ENCODE data around the gene SMIM17.
A peak's percentile ranks its signal among the peaks of the same experiment; 100 is the strongest.

SMIM17 gene

DNA sequence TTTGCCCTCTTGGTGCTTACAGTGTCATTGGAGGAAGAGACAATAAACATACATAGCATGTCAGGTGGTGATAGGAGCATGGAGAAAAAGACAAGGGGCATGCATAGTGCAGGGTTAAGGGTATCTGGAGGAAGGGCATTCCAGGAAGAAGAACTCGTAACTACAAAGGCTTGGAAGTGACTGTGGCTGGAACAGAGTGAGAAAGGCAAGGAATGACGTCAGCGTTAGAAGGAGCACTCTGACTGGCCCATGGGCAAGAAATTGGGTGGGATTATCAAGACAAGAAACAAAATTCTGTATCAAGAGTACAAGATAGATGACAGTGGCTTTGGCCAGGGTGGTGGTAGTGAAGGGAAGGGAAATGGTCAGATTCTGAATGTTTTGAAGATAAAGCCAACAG, 11.2 kb downstream of the SMIM17 start:
- no peak overlapping the region for H3K4me3 ChIP-seq (ENCODE audit: low read length in 2 of 2)
- H3K27ac ChIP-seq (ENCODE audit: low read length): no peak overlapping the region
- no peaks in the 10 kb centered on the region for H3K4me1 ChIP-seq (ENCODE audit: control insufficient read depth, insufficient read depth, low read length)
- H3K9me3 ChIP-seq (ENCODE audit: control insufficient read depth in 2 of 2, low read length in 2 of 2): no peaks in the 10 kb centered on the region
- H3K36me3 ChIP-seq (ENCODE audit: control insufficient read depth in 2 of 2, insufficient read depth in 2 of 2, low read length in 2 of 2): no peaks in the 10 kb centered on the region
- H3K9ac ChIP-seq (ENCODE audit: low read length in 2 of 2): no peak overlapping the region
- H3K27me3 ChIP-seq (ENCODE audit: control insufficient read depth in 1 of 2, insufficient read depth in 2 of 2, low read length in 2 of 2): no peaks in the 10 kb centered on the region

DNA sequence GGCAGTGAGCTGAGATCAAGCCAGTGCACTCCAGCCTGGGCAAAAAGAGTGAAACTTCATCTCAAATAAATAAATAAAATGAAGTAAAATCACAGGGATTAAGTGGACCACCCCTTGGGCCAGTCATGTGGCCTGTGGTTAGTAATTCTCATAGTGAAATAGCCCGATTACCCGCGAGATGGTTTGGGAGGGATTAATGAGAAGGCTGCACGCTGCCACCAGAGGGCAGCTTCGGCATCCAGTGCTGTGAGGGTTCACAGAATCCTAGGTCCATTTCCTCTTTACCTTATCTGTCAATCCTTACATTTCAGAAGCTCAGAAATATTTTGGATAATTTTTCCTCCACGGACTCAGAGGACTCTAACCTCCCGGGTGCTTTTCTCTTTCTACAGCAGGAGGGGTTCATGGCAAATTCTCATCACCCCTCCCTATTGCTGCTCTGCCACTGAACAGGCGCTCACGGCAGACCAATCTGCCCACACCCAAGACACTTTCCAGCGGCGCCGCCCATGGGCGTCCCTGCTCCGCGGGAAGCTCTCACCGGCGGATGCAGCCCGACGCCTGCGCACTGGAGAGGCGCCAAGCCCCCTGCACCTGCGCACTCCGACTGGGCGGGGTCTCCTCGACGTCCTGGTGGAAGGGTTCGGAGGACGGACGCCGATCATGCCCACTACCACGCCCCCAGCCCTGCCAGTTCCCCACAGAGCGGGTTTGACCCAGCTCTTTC, 17.6 kb downstream of the SMIM17 start:
- peak overlapping the region in 1 of 2 donors; percentile 36 for H3K9ac ChIP-seq (ENCODE audit: low read length in 2 of 2)
- no peaks in the 10 kb centered on the region for H3K27me3 ChIP-seq (ENCODE audit: control insufficient read depth in 1 of 2, insufficient read depth in 2 of 2, low read length in 2 of 2)
- peak overlapping the region; percentile 35 to 43 for H3K4me3 ChIP-seq (ENCODE audit: low read length in 2 of 2)
- H3K36me3 ChIP-seq (ENCODE audit: control insufficient read depth in 2 of 2, insufficient read depth in 2 of 2, low read length in 2 of 2): peaks cover 13 to 14% of the 10 kb centered on the region in 2 donors
- peaks cover 0 to 3% of the 10 kb centered on the region in 2 donors for H3K9me3 ChIP-seq (ENCODE audit: control insufficient read depth in 2 of 2, low read length in 2 of 2)
- no peak overlapping the region for H3K27ac ChIP-seq (ENCODE audit: low read length)
- peaks cover 2% of the 10 kb centered on the region for H3K4me1 ChIP-seq (ENCODE audit: control insufficient read depth, insufficient read depth, low read length)

DNA sequence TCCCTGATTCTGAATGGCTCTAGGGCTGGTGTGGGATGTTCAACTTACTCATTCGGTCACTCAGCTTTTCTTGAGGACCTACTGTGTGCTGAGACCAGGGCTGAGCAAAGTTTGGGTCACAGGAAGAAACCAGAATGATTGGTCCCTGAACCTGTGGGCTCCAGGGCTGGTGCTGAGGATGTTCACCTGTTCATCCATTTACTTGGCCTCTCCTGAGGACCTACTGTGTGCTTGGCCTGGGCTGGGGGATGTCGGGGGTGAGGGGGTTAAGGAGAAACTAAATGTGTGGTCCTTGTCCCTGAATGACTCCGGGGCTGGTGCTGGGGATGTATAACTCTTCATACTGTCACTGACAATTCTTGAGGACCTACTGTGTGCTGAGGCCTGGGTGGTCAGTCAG, 18.3 kb downstream of the SMIM17 start:
- no peaks in the 10 kb centered on the region for H3K27me3 ChIP-seq (ENCODE audit: control insufficient read depth in 1 of 2, insufficient read depth in 2 of 2, low read length in 2 of 2)
- H3K4me1 ChIP-seq (ENCODE audit: control insufficient read depth, insufficient read depth, low read length): peaks cover 2% of the 10 kb centered on the region
- H3K4me3 ChIP-seq (ENCODE audit: low read length in 2 of 2): peak overlapping the region in 1 of 2 donors; percentile 43
- peaks cover 13 to 14% of the 10 kb centered on the region in 2 donors for H3K36me3 ChIP-seq (ENCODE audit: control insufficient read depth in 2 of 2, insufficient read depth in 2 of 2, low read length in 2 of 2)
- H3K9me3 ChIP-seq (ENCODE audit: control insufficient read depth in 2 of 2, low read length in 2 of 2): peaks cover 0 to 3% of the 10 kb centered on the region in 2 donors
- no peak overlapping the region for H3K9ac ChIP-seq (ENCODE audit: low read length in 2 of 2)
- H3K27ac ChIP-seq (ENCODE audit: low read length): no peak overlapping the region

DNA sequence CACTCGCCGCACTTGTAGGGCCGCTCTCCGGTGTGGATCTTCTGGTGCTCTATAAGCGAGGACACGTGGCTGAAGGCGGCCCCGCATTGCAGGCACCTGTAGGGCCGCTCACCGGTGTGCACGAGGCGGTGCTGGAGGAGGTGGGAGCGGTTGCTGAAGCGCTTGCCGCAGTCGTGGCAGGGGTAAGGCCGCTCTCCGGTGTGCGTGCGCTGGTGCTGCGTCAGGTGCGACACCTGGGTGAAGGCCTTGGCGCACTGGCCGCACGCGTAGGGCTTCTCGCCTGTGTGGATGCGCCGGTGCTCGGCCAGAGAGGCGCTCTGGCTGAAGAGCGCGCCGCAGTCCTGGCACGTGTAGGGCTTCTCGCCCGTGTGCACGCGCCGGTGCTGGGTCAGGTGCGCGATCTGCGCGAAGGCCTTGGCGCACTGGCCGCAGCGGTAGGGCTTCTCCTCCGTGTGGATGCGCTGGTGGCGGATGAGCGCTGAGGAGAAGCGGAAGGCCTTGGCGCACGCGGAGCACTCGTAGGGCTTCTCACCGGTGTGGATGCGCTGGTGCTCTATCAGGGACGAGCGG, 21.1 kb downstream of the SMIM17 start:
- Histone ChIP-seq H3K4me1 (ENCODE audit: control insufficient read depth, insufficient read depth, low read length) (peaks cover 2% of the 10 kb centered on the region), H3K9me3 (ENCODE audit: control insufficient read depth in 2 of 2, low read length in 2 of 2) (peaks cover 0 to 3% of the 10 kb centered on the region in 2 donors), H3K36me3 (ENCODE audit: control insufficient read depth in 2 of 2, insufficient read depth in 2 of 2, low read length in 2 of 2) (peaks cover 14 to 17% of the 10 kb centered on the region in 2 donors), H3K4me3 (ENCODE audit: low read length in 2 of 2) (no peak overlapping the region), H3K27me3 (ENCODE audit: control insufficient read depth in 1 of 2, insufficient read depth in 2 of 2, low read length in 2 of 2) (no peaks in the 10 kb centered on the region), H3K9ac (ENCODE audit: low read length in 2 of 2) (no peak overlapping the region), H3K27ac (ENCODE audit: low read length) (no peak overlapping the region)

DNA sequence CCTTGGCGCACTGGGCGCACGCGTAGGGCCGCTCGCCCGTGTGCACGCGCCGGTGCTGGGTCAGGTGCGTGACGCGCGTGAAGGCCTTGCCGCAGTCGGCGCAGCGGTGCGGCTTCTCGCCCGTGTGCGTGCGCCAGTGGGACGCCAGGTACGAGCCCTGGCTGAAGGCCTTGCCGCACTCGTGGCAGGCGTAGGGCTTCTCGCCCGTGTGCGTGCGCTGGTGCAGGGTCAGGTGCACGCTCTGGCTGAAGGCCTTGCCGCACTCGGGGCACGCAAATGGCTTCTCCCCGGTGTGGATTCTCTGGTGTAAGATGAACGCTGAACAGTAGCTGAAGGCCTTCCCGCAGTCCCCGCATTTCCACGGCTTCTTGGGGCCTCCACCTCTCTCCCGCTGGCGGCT, 21.6 kb downstream of the SMIM17 start:
- no peak overlapping the region for H3K27ac ChIP-seq (ENCODE audit: low read length)
- peaks cover 2% of the 10 kb centered on the region for H3K4me1 ChIP-seq (ENCODE audit: control insufficient read depth, insufficient read depth, low read length)

DNA sequence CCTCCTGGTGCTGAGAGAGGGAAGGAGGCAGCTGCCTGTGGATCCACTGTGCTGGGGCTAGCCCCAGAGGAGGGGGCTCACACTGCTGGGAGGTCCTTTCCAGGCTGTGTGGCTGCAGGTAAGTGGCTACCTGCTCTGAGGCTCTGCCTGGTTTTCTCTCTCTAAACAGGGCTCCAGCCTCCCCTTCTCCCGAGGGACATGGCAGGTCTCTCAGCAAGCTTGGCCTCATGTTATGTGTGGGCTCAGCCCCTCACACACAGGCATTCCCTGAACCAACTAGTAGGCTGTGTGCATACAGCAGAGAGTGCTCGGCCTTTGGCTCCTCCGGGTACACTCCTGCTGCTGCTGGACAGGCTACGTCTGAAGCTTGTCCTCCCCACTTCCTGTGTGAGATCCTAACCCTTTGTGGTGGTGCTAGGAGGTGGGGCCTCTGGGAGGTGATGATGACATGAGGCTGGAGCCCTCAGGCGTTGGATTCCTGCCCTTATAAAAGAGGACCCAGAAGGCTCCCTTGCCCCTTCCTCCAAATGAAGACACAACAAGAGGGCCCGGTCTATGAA, 24.4 kb downstream of the SMIM17 start:
- no peak overlapping the region for H3K9ac ChIP-seq (ENCODE audit: low read length in 2 of 2)
- peaks cover 14% of the 10 kb centered on the region for H3K4me1 ChIP-seq (ENCODE audit: control insufficient read depth, insufficient read depth, low read length)
- peaks cover 14 to 15% of the 10 kb centered on the region in 2 donors for H3K36me3 ChIP-seq (ENCODE audit: control insufficient read depth in 2 of 2, insufficient read depth in 2 of 2, low read length in 2 of 2)
- H3K9me3 ChIP-seq (ENCODE audit: control insufficient read depth in 2 of 2, low read length in 2 of 2): no peaks in the 10 kb centered on the region
- H3K27me3 ChIP-seq (ENCODE audit: control insufficient read depth in 1 of 2, insufficient read depth in 2 of 2, low read length in 2 of 2): no peaks in the 10 kb centered on the region
- no peak overlapping the region for H3K4me3 ChIP-seq (ENCODE audit: low read length in 2 of 2)
- no peak overlapping the region for H3K27ac ChIP-seq (ENCODE audit: low read length)

More for the DNA sequence above, 21.6 kb downstream of the SMIM17 start:
- no peak overlapping the region for H3K4me3 ChIP-seq (ENCODE audit: low read length in 2 of 2)
- no peak overlapping the region for H3K9ac ChIP-seq (ENCODE audit: low read length in 2 of 2)
- H3K36me3 ChIP-seq (ENCODE audit: control insufficient read depth in 2 of 2, insufficient read depth in 2 of 2, low read length in 2 of 2): peaks cover 14 to 17% of the 10 kb centered on the region in 2 donors
- peaks cover 0 to 3% of the 10 kb centered on the region in 2 donors for H3K9me3 ChIP-seq (ENCODE audit: control insufficient read depth in 2 of 2, low read length in 2 of 2)
- H3K27me3 ChIP-seq (ENCODE audit: control insufficient read depth in 1 of 2, insufficient read depth in 2 of 2, low read length in 2 of 2): no peaks in the 10 kb centered on the region

DNA sequence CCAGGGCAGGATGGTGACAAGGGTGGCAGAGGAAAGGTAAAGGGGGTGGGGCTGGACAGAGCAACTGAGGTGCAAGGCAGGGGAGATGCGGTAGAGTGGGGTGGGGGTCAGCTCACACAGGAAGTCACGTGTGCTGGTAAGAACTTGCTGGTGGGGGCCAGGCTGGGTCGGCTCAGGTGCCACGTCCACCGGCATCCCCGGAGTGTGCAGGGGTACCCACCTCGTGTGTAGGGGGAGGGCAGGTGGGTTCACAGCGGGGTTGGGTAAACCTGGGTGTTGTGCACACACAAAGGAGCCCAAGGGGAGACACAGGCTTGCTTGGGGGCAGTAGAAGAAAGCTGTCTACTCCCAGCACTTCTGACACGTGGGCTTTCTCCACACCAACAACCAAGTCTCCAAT, 25.7 kb downstream of the SMIM17 start:
- Histone ChIP-seq H3K4me3 (ENCODE audit: low read length in 2 of 2) (no peak overlapping the region), H3K9me3 (ENCODE audit: control insufficient read depth in 2 of 2, low read length in 2 of 2) (no peaks in the 10 kb centered on the region), H3K27ac (ENCODE audit: low read length) (no peak overlapping the region), H3K9ac (ENCODE audit: low read length in 2 of 2) (no peak overlapping the region), H3K4me1 (ENCODE audit: control insufficient read depth, insufficient read depth, low read length) (peaks cover 14% of the 10 kb centered on the region), H3K36me3 (ENCODE audit: control insufficient read depth in 2 of 2, insufficient read depth in 2 of 2, low read length in 2 of 2) (peaks cover 8% of the 10 kb centered on the region in 2 donors), H3K27me3 (ENCODE audit: control insufficient read depth in 1 of 2, insufficient read depth in 2 of 2, low read length in 2 of 2) (no peaks in the 10 kb centered on the region)

DNA sequence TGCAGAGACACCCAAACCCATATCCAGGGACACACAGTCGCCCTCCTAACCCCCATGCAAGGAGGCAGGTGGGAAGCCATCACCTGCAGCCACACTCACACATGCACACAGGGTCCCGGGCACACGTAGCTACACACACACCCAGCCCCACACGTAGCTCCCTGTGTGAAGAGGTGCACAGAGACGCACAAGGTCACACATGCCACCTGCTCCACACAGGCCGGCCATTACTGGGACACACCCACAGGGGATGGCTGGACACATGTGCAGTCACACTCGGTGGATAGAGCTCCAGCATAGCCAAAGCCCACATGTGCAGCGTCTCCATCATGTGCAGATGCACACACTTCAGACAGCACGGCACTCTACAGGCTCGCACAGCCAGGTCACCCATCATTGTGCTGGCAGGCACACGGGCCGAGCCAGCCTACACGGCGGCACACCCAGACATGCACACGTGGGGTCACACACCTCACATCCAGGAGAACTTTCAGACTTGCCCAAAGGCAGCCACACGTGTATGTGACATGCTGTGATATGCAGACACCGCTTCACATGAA, 27.5 kb downstream of the SMIM17 start:
- H3K9ac ChIP-seq (ENCODE audit: low read length in 2 of 2): peak overlapping the region in 1 of 2 donors; percentile 95
- peaks cover 0 to 4% of the 10 kb centered on the region in 2 donors for H3K36me3 ChIP-seq (ENCODE audit: control insufficient read depth in 2 of 2, insufficient read depth in 2 of 2, low read length in 2 of 2)
- H3K4me3 ChIP-seq (ENCODE audit: low read length in 2 of 2): peak overlapping the region; percentile 99 to 100
- no peaks in the 10 kb centered on the region for H3K9me3 ChIP-seq (ENCODE audit: control insufficient read depth in 2 of 2, low read length in 2 of 2)
- no peaks in the 10 kb centered on the region for H3K27me3 ChIP-seq (ENCODE audit: control insufficient read depth in 1 of 2, insufficient read depth in 2 of 2, low read length in 2 of 2)
- peaks cover 14% of the 10 kb centered on the region for H3K4me1 ChIP-seq (ENCODE audit: control insufficient read depth, insufficient read depth, low read length)
- no peak overlapping the region for H3K27ac ChIP-seq (ENCODE audit: low read length)

DNA sequence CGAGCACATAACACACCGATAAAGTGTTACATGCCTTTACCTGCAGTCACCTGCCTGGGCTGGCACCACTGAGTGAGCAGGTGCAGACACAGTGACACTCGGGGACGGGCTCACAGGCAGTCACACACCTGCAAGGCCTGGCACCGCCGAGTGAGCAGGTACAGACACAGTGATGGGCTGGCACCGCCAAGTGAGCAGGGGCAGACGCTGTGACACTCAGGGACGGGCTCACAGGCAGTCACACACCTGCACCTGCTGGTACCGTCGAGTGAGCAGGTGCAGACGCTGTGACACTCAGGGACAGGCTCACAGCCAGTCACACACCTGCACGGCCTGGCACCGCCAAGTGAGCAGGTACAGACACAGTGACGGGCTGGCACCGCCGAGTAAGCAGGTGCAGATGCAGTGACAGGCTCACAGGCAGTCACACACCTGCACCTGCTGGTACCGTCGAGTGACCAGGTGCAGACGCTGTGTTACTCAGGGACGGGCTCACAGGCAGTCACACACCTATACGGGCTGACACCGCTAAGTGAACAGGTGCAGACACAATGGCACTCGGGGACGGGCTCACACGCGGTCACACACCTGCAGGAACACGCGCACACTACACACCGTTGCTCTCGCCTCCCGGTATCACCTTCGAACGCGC, 28.1 kb downstream of the SMIM17 start:
- H3K4me1 ChIP-seq (ENCODE audit: control insufficient read depth, insufficient read depth, low read length): peaks cover 14% of the 10 kb centered on the region
- peaks cover 0 to 4% of the 10 kb centered on the region in 2 donors for H3K36me3 ChIP-seq (ENCODE audit: control insufficient read depth in 2 of 2, insufficient read depth in 2 of 2, low read length in 2 of 2)
- H3K27ac ChIP-seq (ENCODE audit: low read length): peak overlapping the region; percentile 46
- H3K9ac ChIP-seq (ENCODE audit: low read length in 2 of 2): peak overlapping the region; percentile 92 to 95
- no peaks in the 10 kb centered on the region for H3K27me3 ChIP-seq (ENCODE audit: control insufficient read depth in 1 of 2, insufficient read depth in 2 of 2, low read length in 2 of 2)
- H3K4me3 ChIP-seq (ENCODE audit: low read length in 2 of 2): peak overlapping the region; percentile 99 to 100
- H3K9me3 ChIP-seq (ENCODE audit: control insufficient read depth in 2 of 2, low read length in 2 of 2): no peaks in the 10 kb centered on the region

DNA sequence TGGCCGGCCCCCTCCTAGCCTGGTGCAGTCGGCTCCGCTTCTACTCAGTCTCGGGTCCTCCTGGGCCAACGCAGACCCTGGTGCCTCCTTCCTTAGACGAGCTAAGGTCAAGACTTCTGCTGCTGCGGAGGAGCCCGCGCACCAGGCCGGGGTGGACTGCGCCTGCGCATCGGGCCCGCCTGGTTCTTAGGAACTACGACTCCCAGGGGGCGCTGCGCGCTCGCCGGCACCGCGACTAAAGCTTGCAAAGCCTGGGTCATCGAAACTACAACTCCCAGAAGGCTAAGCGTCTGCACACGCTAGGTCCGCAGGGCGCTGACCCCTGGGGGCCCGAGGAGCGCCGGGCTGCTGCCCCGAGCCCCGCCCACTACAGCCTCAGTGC, 28.6 kb downstream of the SMIM17 start, which contains the start of gene ZNF835:
Gene ZNF835, minus strand, starts transcription at position 145 of the 382 bp plus-strand sequence. CDS start 6,559 bp downstream, outside the sequence.
- Histone ChIP-seq H3K27ac (ENCODE audit: low read length) (peak within 1 kb of the TSS; percentile 46), H3K36me3 (ENCODE audit: control insufficient read depth in 2 of 2, insufficient read depth in 2 of 2, low read length in 2 of 2) (peaks cover 0 to 4% of the 10 kb centered on the region in 2 donors), H3K4me3 (ENCODE audit: low read length in 2 of 2) (peak within 1 kb of the TSS; percentile 99 to 100), H3K27me3 (ENCODE audit: control insufficient read depth in 1 of 2, insufficient read depth in 2 of 2, low read length in 2 of 2) (no peaks in the 10 kb centered on the region), H3K9ac (ENCODE audit: low read length in 2 of 2) (peak within 1 kb of the TSS; percentile 92 to 95), H3K4me1 (ENCODE audit: control insufficient read depth, insufficient read depth, low read length) (peaks cover 14% of the 10 kb centered on the region), H3K9me3 (ENCODE audit: control insufficient read depth in 2 of 2, low read length in 2 of 2) (no peaks in the 10 kb centered on the region)

Measured in stomach smooth muscle (tissue), 2 donors.